ENCODE measurements around the gene GNAS.

The GNAS gene

DNA sequence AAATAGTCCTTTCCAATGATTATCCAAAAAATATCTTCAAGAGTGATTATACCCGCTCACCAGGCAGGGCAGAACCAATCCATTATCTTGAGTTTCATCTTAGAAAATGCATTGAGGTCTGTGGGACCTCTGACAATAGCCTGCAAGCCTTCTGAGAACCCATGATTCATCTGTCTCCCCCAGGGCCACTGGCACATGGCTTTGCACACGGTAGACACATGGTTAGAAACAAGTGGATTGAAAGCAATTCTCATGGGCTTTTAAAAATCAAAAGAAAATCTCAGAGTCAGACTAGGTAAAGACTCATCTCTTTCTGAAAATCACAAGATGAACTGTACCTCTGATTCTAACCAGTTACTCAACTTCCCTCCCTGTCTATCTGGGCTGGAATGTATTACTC is 17.3 kb upstream of the GNAS start:
- H2AFZ ChIP-seq (ENCODE audit: low read depth) = no peak overlapping the region
- H3K4me3 ChIP-seq (IDR thresholded peaks at IDR 0.05; ENCODE audit: insufficient read depth, low read depth, low read length) = no peak overlapping the region
- no peaks in the 10 kb centered on the region for H3K27me3 ChIP-seq (ENCODE audit: insufficient read depth, low read depth)
- H3K79me2 ChIP-seq (ENCODE audit: insufficient read depth, low read depth) = no peaks in the 10 kb centered on the region
- no peaks in the 10 kb centered on the region for H4K20me1 ChIP-seq (ENCODE audit: insufficient read depth)
- no peak overlapping the region for H3K9ac ChIP-seq
- no peak overlapping the region for H3K27ac ChIP-seq
- no peak overlapping the region for H3K4me2 ChIP-seq
- H3K4me1 ChIP-seq (ENCODE audit: low read depth, poor library complexity, severe bottlenecking) = peaks cover 24% of the 10 kb centered on the region
- TF ChIP-seq, protein P1, sequence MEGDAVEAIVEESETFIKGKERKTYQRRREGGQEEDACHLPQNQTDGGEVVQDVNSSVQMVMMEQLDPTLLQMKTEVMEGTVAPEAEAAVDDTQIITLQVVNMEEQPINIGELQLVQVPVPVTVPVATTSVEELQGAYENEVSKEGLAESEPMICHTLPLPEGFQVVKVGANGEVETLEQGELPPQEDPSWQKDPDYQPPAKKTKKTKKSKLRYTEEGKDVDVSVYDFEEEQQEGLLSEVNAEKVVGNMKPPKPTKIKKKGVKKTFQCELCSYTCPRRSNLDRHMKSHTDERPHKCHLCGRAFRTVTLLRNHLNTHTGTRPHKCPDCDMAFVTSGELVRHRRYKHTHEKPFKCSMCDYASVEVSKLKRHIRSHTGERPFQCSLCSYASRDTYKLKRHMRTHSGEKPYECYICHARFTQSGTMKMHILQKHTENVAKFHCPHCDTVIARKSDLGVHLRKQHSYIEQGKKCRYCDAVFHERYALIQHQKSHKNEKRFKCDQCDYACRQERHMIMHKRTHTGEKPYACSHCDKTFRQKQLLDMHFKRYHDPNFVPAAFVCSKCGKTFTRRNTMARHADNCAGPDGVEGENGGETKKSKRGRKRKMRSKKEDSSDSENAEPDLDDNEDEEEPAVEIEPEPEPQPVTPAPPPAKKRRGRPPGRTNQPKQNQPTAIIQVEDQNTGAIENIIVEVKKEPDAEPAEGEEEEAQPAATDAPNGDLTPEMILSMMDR (conservative IDR thresholded peaks at IDR 0.05; ENCODE audit: low read depth, low read length) = no peak
- H3K36me3 ChIP-seq (ENCODE audit: insufficient read depth) = no peaks in the 10 kb centered on the region

DNA sequence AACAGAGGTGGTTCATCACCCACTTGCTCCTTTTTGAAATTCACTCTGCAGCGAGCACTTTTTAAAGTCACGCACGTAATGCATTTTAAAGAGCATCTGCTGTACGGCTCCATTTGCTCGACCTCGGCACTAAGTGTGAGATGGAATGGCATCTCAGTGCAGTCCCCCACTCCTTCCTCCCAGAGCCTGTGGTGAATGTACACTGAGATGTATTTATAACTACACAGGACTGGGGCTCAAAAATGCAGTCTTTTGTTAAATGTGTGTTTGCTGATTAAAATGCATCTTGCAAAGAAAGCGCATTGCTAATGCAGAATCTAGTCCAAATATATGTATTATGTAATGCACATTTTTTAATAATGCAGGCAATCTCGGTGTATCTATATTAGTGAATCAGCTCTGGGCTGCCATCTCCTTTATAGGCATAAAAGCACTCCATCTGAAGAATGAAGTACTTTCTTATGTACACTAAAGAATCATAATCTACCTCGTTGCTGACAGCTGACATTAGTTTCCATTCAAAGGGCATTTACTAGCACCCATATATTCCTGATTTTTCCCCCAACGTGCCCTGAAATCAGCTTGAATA is 15.8 kb upstream of the GNAS start:
- no peaks in the 10 kb centered on the region for H3K79me2 ChIP-seq (ENCODE audit: insufficient read depth, low read depth)
- no peaks in the 10 kb centered on the region for H3K27me3 ChIP-seq (ENCODE audit: insufficient read depth, low read depth)
- H3K4me2 ChIP-seq = no peak overlapping the region

DNA sequence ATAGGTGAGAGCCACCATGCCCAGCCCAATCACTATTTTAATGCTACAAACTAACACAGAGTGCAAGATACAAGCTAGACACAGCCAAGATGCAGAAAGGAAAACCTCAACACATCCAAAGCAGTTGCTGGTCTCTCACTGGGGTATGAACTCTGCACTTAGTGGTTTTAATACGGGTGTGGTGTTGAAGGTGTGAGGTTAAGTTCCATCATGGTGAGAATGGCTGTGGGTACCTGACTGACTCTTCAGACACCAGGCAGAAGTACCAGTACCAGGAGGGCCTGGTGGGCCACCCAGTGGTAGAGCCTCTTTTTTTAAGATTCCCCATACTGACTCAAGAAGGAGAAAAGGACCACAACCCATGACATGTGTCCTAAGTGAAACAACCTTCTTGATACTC is 14.8 kb upstream of the GNAS start:
- Histone ChIP-seq H3K27me3 (ENCODE audit: insufficient read depth, low read depth) (no peaks in the 10 kb centered on the region), H2AFZ (ENCODE audit: low read depth) (no peak overlapping the region), H3K9ac (no peak overlapping the region), H3K79me2 (ENCODE audit: insufficient read depth, low read depth) (no peaks in the 10 kb centered on the region), H3K4me1 (ENCODE audit: low read depth, poor library complexity, severe bottlenecking) (peaks cover 7% of the 10 kb centered on the region), H3K27ac (no peak overlapping the region), H3K4me3 (IDR thresholded peaks at IDR 0.05; ENCODE audit: insufficient read depth, low read depth, low read length) (no peak overlapping the region), H3K4me2 (no peak overlapping the region), H4K20me1 (ENCODE audit: insufficient read depth) (no peaks in the 10 kb centered on the region), H3K36me3 (ENCODE audit: insufficient read depth) (no peaks in the 10 kb centered on the region)
- TF ChIP-seq, protein P1 (conservative IDR thresholded peaks at IDR 0.05; ENCODE audit: low read depth, low read length) = no peak

More for the DNA sequence above, 15.8 kb upstream of the GNAS start:
- Histone ChIP-seq H3K4me3 (IDR thresholded peaks at IDR 0.05; ENCODE audit: insufficient read depth, low read depth, low read length) (no peak overlapping the region), H2AFZ (ENCODE audit: low read depth) (no peak overlapping the region), H3K36me3 (ENCODE audit: insufficient read depth) (no peaks in the 10 kb centered on the region), H3K9ac (no peak overlapping the region), H3K27ac (no peak overlapping the region), H3K4me1 (ENCODE audit: low read depth, poor library complexity, severe bottlenecking) (peaks cover 17% of the 10 kb centered on the region), H4K20me1 (ENCODE audit: insufficient read depth) (no peaks in the 10 kb centered on the region)
- TF ChIP-seq, protein P1 (conservative IDR thresholded peaks at IDR 0.05; ENCODE audit: low read depth, low read length) = no peak

DNA sequence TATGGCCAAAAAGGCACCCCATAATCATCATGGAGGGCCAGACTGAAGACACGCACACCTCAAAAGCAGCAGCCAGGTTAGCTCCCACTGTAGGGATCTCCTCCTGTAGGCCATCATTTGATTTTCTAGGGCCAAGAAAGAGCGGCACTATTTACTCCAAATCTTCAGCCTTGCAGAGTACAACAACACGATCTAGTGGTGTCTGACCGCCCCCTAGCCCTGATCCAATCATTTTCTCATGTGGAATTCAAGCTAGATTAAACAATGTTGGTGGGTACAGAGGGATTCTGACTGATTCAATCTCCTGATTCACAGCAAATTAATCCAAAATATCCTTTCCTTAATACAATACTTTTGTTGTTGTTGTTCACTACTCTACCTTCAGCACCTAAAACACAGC is 14.3 kb upstream of the GNAS start:
- peaks cover 2% of the 10 kb centered on the region for H3K4me1 ChIP-seq (ENCODE audit: low read depth, poor library complexity, severe bottlenecking)
- no peak overlapping the region for H3K4me2 ChIP-seq
- H3K36me3 ChIP-seq (ENCODE audit: insufficient read depth) = no peaks in the 10 kb centered on the region
- H3K27ac ChIP-seq = no peak overlapping the region
- TF ChIP-seq, protein P1 (conservative IDR thresholded peaks at IDR 0.05; ENCODE audit: low read depth, low read length) = no peak
- no peak overlapping the region for H3K9ac ChIP-seq
- no peaks in the 10 kb centered on the region for H4K20me1 ChIP-seq (ENCODE audit: insufficient read depth)
- no peaks in the 10 kb centered on the region for H3K27me3 ChIP-seq (ENCODE audit: insufficient read depth, low read depth)
- H3K4me3 ChIP-seq (IDR thresholded peaks at IDR 0.05; ENCODE audit: insufficient read depth, low read depth, low read length) = no peak overlapping the region
- no peak overlapping the region for H2AFZ ChIP-seq (ENCODE audit: low read depth)
- no peaks in the 10 kb centered on the region for H3K79me2 ChIP-seq (ENCODE audit: insufficient read depth, low read depth)

Measured in KMS-11 (cell line).